Lower leg skin (tissue), 4 donors: Measurements from ENCODE around the gene CST8. TPM values are rescaled to one million over a fixed set of nuclear protein-coding genes. Genes with fewer than 3 reads are reported as not detected.

Experiments used
- DNase-seq, 2 donors: peaks; one replicate each; pipeline ENCODE4 v3.0.0-alpha.2; 2019; ENCODE audit warnings: low spot score in 2 of 2
- H3K4me3 ChIP-seq: fragments of 200-600 bp; sonication (generic); 2 replicates; pipeline ENCODE4 v1.5.1; 2017; ENCODE audit warnings: mild to moderate bottlenecking, low read depth; ENCODE audit not compliant: poor library complexity, severe bottlenecking
- CTCF ChIP-seq, 3 donors: fragments of 450-650 bp; IDR thresholded peaks; one replicate each; pipeline ENCODE4 v1.5.1; 2016; ENCODE audit warnings: antibody characterized with exemption in 3 of 3, mild to moderate bottlenecking in 3 of 3, moderate library complexity in 2 of 3
- POLR2A ChIP-seq, 2 donors: fragments of 450-650 bp; IDR thresholded peaks; one replicate each; pipeline ENCODE4 v1.6.1; 2016 to 2017; ENCODE audit warnings: antibody characterized with exemption in 2 of 2, mild to moderate bottlenecking in 1 of 2, moderate library complexity in 1 of 2
- WGBS, 2 donors: methylation state at CpG; one replicate each; pipeline ENCODE4 v1.1.5; 2018; 5-methylcytosine and 5-hydroxymethylcytosine counted together
- intact Hi-C: fragments of 100-400 bp; cut with DNase I; formaldehyde crosslinking; loops from one replicate; pipeline ENCODE4 v1.15.0; 2023; ENCODE audit warnings: low total_unique reads
- total RNA-seq, 4 donors: library from RNA; depleted of rRNA; stranded (reverse); fragments of >200 nt; gene quantifications; one replicate each; pipeline ENCODE4 v1.1.0, GENCODE V29; 2016

CST8 gene
- total RNA-seq, 4 donors from 2014 or later = not detected

- WGBS, 2 donors = 78 to 80% methylated on average over 15 of the region's 15 CpGs
- peak in 1 of 3 donors; percentile 49 for TF ChIP-seq CTCF (IDR thresholded peaks at IDR 0.05)
- no peak for TF ChIP-seq POLR2A (IDR thresholded peaks at IDR 0.05)
- no peak overlapping the region for H3K4me3 ChIP-seq
- no peak for DNase-seq
- intact Hi-C loops = no loop called here
These were observed 37.1 kb upstream of the CST8 start for GRCh38 chr20:23453549-23454543.

DNA sequence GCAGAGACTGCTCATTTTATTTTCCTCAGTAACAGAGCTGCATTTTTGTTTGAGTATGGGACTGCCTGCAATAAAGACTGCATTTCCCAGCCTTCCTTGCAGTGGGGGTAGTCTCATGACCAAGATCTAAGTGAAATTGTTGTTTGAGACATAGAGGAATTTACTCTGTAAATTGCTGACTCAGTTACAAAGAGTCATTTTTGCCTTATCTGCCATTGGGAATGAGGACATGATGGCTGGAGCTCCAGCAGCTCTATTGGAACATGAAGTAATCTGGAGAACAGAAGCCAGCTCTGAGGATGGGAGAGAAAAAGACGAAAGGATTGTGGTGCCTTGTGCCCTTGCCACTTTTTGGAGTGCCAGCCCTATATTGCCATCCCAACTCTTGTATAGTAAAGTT lies 36.1 kb upstream of the CST8 start:
- no peak for DNase-seq
- no peak for TF ChIP-seq CTCF (IDR thresholded peaks at IDR 0.05)
- TF ChIP-seq POLR2A (IDR thresholded peaks at IDR 0.05) = no peak
- no peak overlapping the region for H3K4me3 ChIP-seq
- intact Hi-C loops = no loop called here
- 89 to 93% methylated on average over 1 of the region's 1 CpG for WGBS, 2 donors

GRCh38 chr20:23455639-23456038 lies 35.3 kb upstream of the CST8 start:
- no peak for DNase-seq

DNA sequence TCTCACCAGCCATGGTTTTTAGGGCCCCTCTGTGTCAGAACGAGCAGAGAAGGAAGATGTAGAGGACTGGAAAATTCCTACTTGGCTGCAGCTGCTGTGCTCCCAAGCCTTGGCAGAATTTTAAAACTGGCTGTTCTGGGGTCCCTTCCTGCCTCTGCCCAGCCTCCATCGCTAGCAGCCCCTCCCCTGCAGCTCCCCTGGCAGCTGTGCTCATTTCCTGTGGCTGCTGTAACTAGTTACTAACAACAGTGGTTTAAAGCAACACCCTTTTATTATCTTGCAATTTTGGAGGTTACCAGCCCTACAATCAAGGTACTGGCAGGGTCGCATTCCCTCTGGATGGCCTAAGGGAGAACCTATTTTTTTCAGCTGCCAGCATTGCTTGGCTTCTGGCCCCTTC lies 34.5 kb upstream of the CST8 start:
- no peak for TF ChIP-seq CTCF (IDR thresholded peaks at IDR 0.05)
- TF ChIP-seq POLR2A (IDR thresholded peaks at IDR 0.05) = no peak
- intact Hi-C loops = no loop called here
- no peak for DNase-seq
- no peak overlapping the region for H3K4me3 ChIP-seq
- WGBS, 2 donors = 21 to 39% methylated on average over 3 of the region's 3 CpGs

More at GRCh38 chr20:23455639-23456038, 35.3 kb upstream of the CST8 start:
- WGBS, 2 donors = 86 to 92% methylated on average over 7 of the region's 7 CpGs
- no peak overlapping the region for H3K4me3 ChIP-seq
- intact Hi-C loops = no loop called here
- no peak for TF ChIP-seq CTCF (IDR thresholded peaks at IDR 0.05)
- TF ChIP-seq POLR2A (IDR thresholded peaks at IDR 0.05) = no peak

GRCh38 chr20:23456873-23457272 lies 34.0 kb upstream of the CST8 start:
- intact Hi-C loops = no loop called here
- no peak for DNase-seq
- TF ChIP-seq POLR2A (IDR thresholded peaks at IDR 0.05) (no peak), CTCF (IDR thresholded peaks at IDR 0.05) (no peak)
- no peak overlapping the region for H3K4me3 ChIP-seq
- 85 to 93% methylated on average over 7 of the region's 7 CpGs for WGBS, 2 donors
